SK-N-SH treated with all-trans-retinoic acid at 6 μM for 48 hours (cell line): ENCODE results near the gene CHST10.

Source experiments
- ATAC-seq: fragments of 200-7000 bp; cut with Tn5 transposase; 3 replicates; pipeline ENCODE4 v1.9.1; 2020; ENCODE audit warnings: mild to moderate bottlenecking, moderate library complexity
- ARNTL ChIP-seq: fragments of 450-650 bp; formaldehyde crosslinking; IDR thresholded peaks from 2 replicates; pipeline ENCODE4 v1.5.0; 2020; ENCODE audit warnings: low read depth, mild to moderate bottlenecking, moderate library complexity, borderline replicate concordance
- BACH2 ChIP-seq: fragments of 250-450 bp; sonication (Bioruptor Pico); IDR thresholded peaks from 2 replicates; pipeline ENCODE4 v1.9.0; 2021; ENCODE audit warnings: mild to moderate bottlenecking, borderline replicate concordance
- CREB5 ChIP-seq: fragments of 250-450 bp; sonication (Bioruptor Pico); IDR thresholded peaks from 2 replicates; pipeline ENCODE4 v1.5.1; 2020; ENCODE audit warnings: low read depth, mild to moderate bottlenecking, moderate library complexity
- CSDC2 ChIP-seq: fragments of 250-450 bp; sonication (Bioruptor Pico); IDR thresholded peaks from 2 replicates; pipeline ENCODE4 v1.5.0; 2020; ENCODE audit warnings: mild to moderate bottlenecking, moderate library complexity
- ESRRG ChIP-seq: fragments of 250-450 bp; sonication (Bioruptor Pico); IDR thresholded peaks from 2 replicates; pipeline ENCODE4 v1.6.1; 2021; ENCODE audit warnings: mild to moderate bottlenecking
- GLIS3 ChIP-seq: fragments of 250-450 bp; sonication (Bioruptor Pico); IDR thresholded peaks from 2 replicates; pipeline ENCODE4 v1.5.0; 2020; ENCODE audit warnings: mild to moderate bottlenecking, moderate library complexity
- ISL1 ChIP-seq: fragments of 250-450 bp; sonication (Bioruptor Pico); IDR thresholded peaks from 2 replicates; pipeline ENCODE4 v2.1.2; 2022; ENCODE audit warnings: mild to moderate bottlenecking, moderate library complexity
- OSR1 ChIP-seq: fragments of 250-450 bp; sonication (Bioruptor Pico); IDR thresholded peaks from 2 replicates; pipeline ENCODE4 v1.8.0; 2022; ENCODE audit warnings: moderate library complexity, mild to moderate bottlenecking, inconsistent platforms
- PATZ1 ChIP-seq: fragments of 250-450 bp; sonication (Bioruptor Pico); IDR thresholded peaks from 2 replicates; pipeline ENCODE4 v1.8.0; 2020; ENCODE audit warnings: mild to moderate bottlenecking, moderate library complexity, borderline replicate concordance
- POU6F1 ChIP-seq: fragments of 250-450 bp; sonication (Bioruptor Pico); IDR thresholded peaks from 2 replicates; pipeline ENCODE4 v1.8.0; 2021; ENCODE audit warnings: low read depth, mild to moderate bottlenecking, moderate library complexity, borderline replicate concordance
- PPARA ChIP-seq: fragments of 250-450 bp; sonication (Bioruptor Pico); IDR thresholded peaks from 2 replicates; pipeline ENCODE4 v1.5.0; 2020; ENCODE audit warnings: mild to moderate bottlenecking, borderline replicate concordance
- RARB ChIP-seq: fragments of 250-450 bp; sonication (Bioruptor Pico); IDR thresholded peaks from 2 replicates; pipeline ENCODE4 v1.8.0; 2021; ENCODE audit warnings: mild to moderate bottlenecking, moderate library complexity
- SNAI2 ChIP-seq: fragments of 250-450 bp; sonication (Bioruptor Pico); IDR thresholded peaks from 2 replicates; pipeline ENCODE4 v1.5.0; 2020; ENCODE audit warnings: mild to moderate bottlenecking, moderate library complexity
- TCF4 ChIP-seq: fragments of 250-450 bp; sonication (Bioruptor Pico); IDR thresholded peaks from 2 replicates; pipeline ENCODE4 v1.8.0; 2021; ENCODE audit warnings: mild to moderate bottlenecking, moderate library complexity, borderline replicate concordance
- TOX ChIP-seq: fragments of 250-450 bp; sonication (Bioruptor Pico); IDR thresholded peaks from 2 replicates; pipeline ENCODE4 v1.8.0; 2021; ENCODE audit warnings: mild to moderate bottlenecking, moderate library complexity, borderline replicate concordance
- TSHZ2 ChIP-seq: fragments of 250-450 bp; sonication (Bioruptor Pico); IDR thresholded peaks from 2 replicates; pipeline ENCODE4 v1.5.0; 2020; ENCODE audit warnings: mild to moderate bottlenecking, moderate library complexity
- ZC3H10 ChIP-seq: fragments of 250-450 bp; sonication (Bioruptor Pico); IDR thresholded peaks from 2 replicates; pipeline ENCODE4 v1.5.1; 2021; ENCODE audit warnings: mild to moderate bottlenecking, moderate library complexity
- ZFP3 ChIP-seq: fragments of 250-450 bp; sonication (Bioruptor Pico); IDR thresholded peaks from 2 replicates; pipeline ENCODE4 v1.5.0; 2020; ENCODE audit warnings: mild to moderate bottlenecking, moderate library complexity
- ZFP30 ChIP-seq: fragments of 450-650 bp; formaldehyde crosslinking; IDR thresholded peaks from 2 replicates; pipeline ENCODE4 v1.5.0; 2022; ENCODE audit warnings: mild to moderate bottlenecking, moderate library complexity
- ZNF565 ChIP-seq: fragments of 450-650 bp; formaldehyde crosslinking; conservative IDR thresholded peaks from 2 replicates; pipeline ENCODE4 v1.5.0; 2020; ENCODE audit warnings: low read depth, mild to moderate bottlenecking, moderate library complexity
- ZNF70 ChIP-seq: fragments of 450-650 bp; formaldehyde crosslinking; IDR thresholded peaks from 2 replicates; pipeline ENCODE4 v1.5.0; 2020; ENCODE audit warnings: mild to moderate bottlenecking, moderate library complexity

The CHST10 gene

GRCh38 chr2:100381240-100381639 lies 36.2 kb downstream of the CHST10 start (continued):
- TF ChIP-seq CREB5 (CRISPR knock-in tag): no peak
- TF ChIP-seq PATZ1 (CRISPR knock-in tag): no peak
- no peak for TF ChIP-seq PPARA (CRISPR knock-in tag)
- no peak for TF ChIP-seq BACH2 (CRISPR knock-in tag)
- no peak for TF ChIP-seq ZFP30 (CRISPR knock-in tag)

GRCh38 chr2:100380681-100381080 lies 36.8 kb downstream of the CHST10 start:
- TF ChIP-seq TSHZ2 (no peak), ESRRG (CRISPR knock-in tag) (no peak), OSR1 (CRISPR knock-in tag) (no peak), BACH2 (CRISPR knock-in tag) (no peak), ARNTL (CRISPR knock-in tag) (no peak), CSDC2 (no peak), TCF4 (CRISPR knock-in tag) (no peak), GLIS3 (no peak), ZFP3 (no peak), PATZ1 (CRISPR knock-in tag) (no peak), ZFP30 (CRISPR knock-in tag) (no peak), PPARA (CRISPR knock-in tag) (no peak), ZC3H10 (CRISPR knock-in tag) (no peak), SNAI2 (no peak), ZNF565 (CRISPR knock-in tag) (no peak)
- peak; percentile 37; the same call in 2 of the 3 replicates for ATAC-seq

GRCh38 chr2:100376836-100377235 lies 40.6 kb downstream of the CHST10 start:
- TF ChIP-seq ESRRG (CRISPR knock-in tag) (no peak), TOX (CRISPR knock-in tag) (no peak), RARB (CRISPR knock-in tag) (no peak), ISL1 (CRISPR knock-in tag) (no peak), ARNTL (CRISPR knock-in tag) (no peak), ZFP30 (CRISPR knock-in tag) (no peak), ZNF70 (CRISPR knock-in tag) (no peak), SNAI2 (no peak), CSDC2 (no peak), OSR1 (CRISPR knock-in tag) (no peak), ZFP3 (no peak), PPARA (CRISPR knock-in tag) (no peak), ZC3H10 (CRISPR knock-in tag) (no peak), ZNF565 (CRISPR knock-in tag) (no peak), BACH2 (CRISPR knock-in tag) (no peak)

GRCh38 chr2:100367163-100367562 lies 50.3 kb downstream of the CHST10 start:
- ATAC-seq: no peak
- TF ChIP-seq ARNTL (CRISPR knock-in tag): no peak
- no peak for TF ChIP-seq GLIS3
- no peak for TF ChIP-seq SNAI2
- TF ChIP-seq ZNF70 (CRISPR knock-in tag): no peak
- no peak for TF ChIP-seq OSR1 (CRISPR knock-in tag)
- TF ChIP-seq PATZ1 (CRISPR knock-in tag): no peak
- TF ChIP-seq BACH2 (CRISPR knock-in tag): no peak
- no peak for TF ChIP-seq CSDC2
- TF ChIP-seq POU6F1 (CRISPR knock-in tag): no peak
- TF ChIP-seq TOX (CRISPR knock-in tag): no peak
- no peak for TF ChIP-seq CREB5 (CRISPR knock-in tag)
- no peak for TF ChIP-seq ISL1 (CRISPR knock-in tag)
- no peak for TF ChIP-seq RARB (CRISPR knock-in tag)

More at GRCh38 chr2:100376836-100377235, 40.6 kb downstream of the CHST10 start:
- no peak for ATAC-seq
